Heart left ventricle (tissue), 16 donors: ENCODE results near the gene ZCCHC13. TPM values are rescaled to one million over a fixed set of nuclear protein-coding genes. Genes with fewer than 3 reads are reported as not detected.

Experiments used
- ATAC-seq, 4 donors: fragments of 200-7000 bp; cut with Tn5 transposase; one replicate each; pipeline ENCODE4 v1.9.1; 2020 to 2022; ENCODE audit warnings: moderate library complexity in 4 of 4, mild to moderate bottlenecking in 3 of 4, moderate number of reproducible peaks in 1 of 4
- DNase-seq, 5 donors: peaks; one replicate each; pipeline ENCODE4 v3.0.0-alpha.2; 2020
- H3K27ac ChIP-seq, 12 donors: fragments of 200-600 bp; sonication (generic) in 4 of 12; one replicate each; pipeline versions ENCODE4 v1.5.0 to v1.8.0; 2016 to 2022; ENCODE audit warnings: mild to moderate bottlenecking in 2 of 12
- H3K27me3 ChIP-seq, 9 donors: fragments of 200-600 bp; sonication (generic) in 2 of 9; one replicate each; pipeline versions ENCODE4 v1.5.1 to v1.8.0; 2016 to 2022; ENCODE audit warnings: mild to moderate bottlenecking in 3 of 9
- H3K36me3 ChIP-seq, 9 donors: fragments of 200-600 bp; sonication (generic) in 2 of 9; one replicate each; pipeline versions ENCODE4 v1.5.0 to v1.8.0; 2018 to 2022; ENCODE audit warnings: mild to moderate bottlenecking in 2 of 9
- H3K4me1 ChIP-seq, 12 donors: fragments of 200-600 bp; sonication (generic) in 4 of 12; one replicate each; pipeline versions ENCODE4 v1.5.0 to v1.8.0; 2016 to 2022; ENCODE audit warnings: mild to moderate bottlenecking in 3 of 12
- H3K4me3 ChIP-seq, 12 donors: fragments of 200-600 bp; sonication (generic) in 4 of 12; one replicate each; pipeline versions ENCODE4 v1.5.0 to v1.8.0; 2017 to 2022; ENCODE audit warnings: mild to moderate bottlenecking in 9 of 12, moderate library complexity in 4 of 12
- H3K9me3 ChIP-seq, 12 donors: fragments of 200-600 bp; sonication (generic) in 4 of 12; one replicate each; pipeline versions ENCODE4 v1.5.0 to v1.8.0; 2016 to 2022; ENCODE audit warnings: mild to moderate bottlenecking in 1 of 12
- CTCF ChIP-seq, 12 donors: fragments of 200-600 bp; sonication (generic) in 4 of 12; IDR thresholded peaks; one replicate each; pipeline versions ENCODE4 v1.5.0 to v1.8.0; 2018 to 2022; ENCODE audit warnings: antibody characterized with exemption in 12 of 12, mild to moderate bottlenecking in 5 of 12
- POLR2A ChIP-seq, 2 donors: fragments of 450-650 bp; IDR thresholded peaks; one replicate each; pipeline ENCODE4 v1.6.1; 2017; ENCODE audit warnings: antibody characterized with exemption in 2 of 2, mild to moderate bottlenecking in 2 of 2, moderate library complexity in 2 of 2
- WGBS, 4 donors: extraction: QIAGEN DNeasy Blood & Tissue Kit in 2 of 4; methylation state at CpG; one replicate each; pipeline versions ENCODE4 v1.1.5 to v1.1.7; 2013 to 2018; 5-methylcytosine and 5-hydroxymethylcytosine counted together
- intact Hi-C, 10 donors: fragments of 100-400 bp; cut with DNase I; formaldehyde crosslinking; loops; one replicate each; pipeline versions ENCODE4 v1.11.1 to v1.14.2; 2022
- polyA plus RNA-seq, 2 donors: library from polyadenylated mRNA; stranded (reverse); fragments of 200-250 nt; gene quantifications; one replicate each; pipeline ENCODE4 v1.2.3, GENCODE V29; 2013
- total RNA-seq, 9 donors: library from RNA; depleted of rRNA in 2 of 9; stranded (reverse); fragments of >200 nt in 2 of 9; fragmentation: NEBNext Ultra II Directional in 3 of 9; extraction: Animal tissue kit (Norgen Biotek cat#: 25700) in 3 of 9; gene quantifications; one replicate each; pipeline versions ENCODE4 v1.1.0 to v1.2.4, GENCODE V29; 2016 to 2023
- donor health status: ischemic (EF 13 %, LVEDD 7.1; RV severe dilation, severe dysfunction).
- donor health status: healthy with polysubstance abuse.
- donor health status: DM: no; HTN: yes; CAD: no.
- donor health status: DM: no; HTN: no; CAD: no.
- donor health status: ischemic (EF 25% LVEDD 6.9; RV normal size, moderate dysfunction).
- donor health status: ischemic (EF 25% LVEDD 5.7; RV mildly dilated, moderate dysfunction).
- donor health status: healthy.
- donor health status: DM: yes; HTN: yes; CAD: no.
- donor health status: ischemic (EF 35%, LVEDD 5.7; RV mildly dilated, moderate dysfunction).
- donor health status: nonischemic (EF 11% LVEDD 7.7; RV severe dilation, severe dysfunction).
- donor health status: DM: yes; HTN: yes; CAD: no.
- donor health status: PGD.
- donor health status: ischemic (EF 29% LVEDD 5.4; RV normal size, mild dysfunction).
- donor health status: nonischemic (EF 23%, LVEDD 6.1; RV moderate dilation, normal function).

Gene ZCCHC13
- total and polyA plus RNA-seq, 11 donors: not detected

- ATAC-seq (peak in 1 of 4 donors; percentile 18), DNase-seq (no peak)
- Histone ChIP-seq H3K4me3 (no peak overlapping the region), H3K9me3 (no peaks in the 10 kb centered on the region), H3K27me3 (no peaks in the 10 kb centered on the region), H3K36me3 (peaks cover 0 to 79% (median 46%) of the 10 kb centered on the region in 9 donors), H3K4me1 (peaks cover 0 to 4% (median 0%) of the 10 kb centered on the region in 12 donors), H3K27ac (no peak overlapping the region)
- WGBS, 4 donors: 63 to 83% (median 77%) methylated on average over 3 of the region's 3 CpGs
- TF ChIP-seq POLR2A (IDR thresholded peaks at IDR 0.05) (no peak), CTCF (IDR thresholded peaks at IDR 0.05) (no peak)
- intact Hi-C loops: no loop called here
Observed at GRCh38 chrX:74270393-74270792, 33.6 kb upstream of the ZCCHC13 start.

- Histone ChIP-seq H3K9me3 (no peaks in the 10 kb centered on the region), H3K4me3 (no peak overlapping the region), H3K27me3 (no peaks in the 10 kb centered on the region), H3K36me3 (peaks cover 0 to 89% (median 63%) of the 10 kb centered on the region in 9 donors), H3K4me1 (peaks cover 0 to 4% (median 0%) of the 10 kb centered on the region in 12 donors), H3K27ac (no peak overlapping the region)
- DNase-seq (no peak), ATAC-seq (no peak)
- intact Hi-C loops: no loop called here
- 81 to 96% (median 85%) methylated on average over 2 of the region's 2 CpGs for WGBS, 4 donors
- no peak for TF ChIP-seq POLR2A (IDR thresholded peaks at IDR 0.05)
- TF ChIP-seq CTCF (IDR thresholded peaks at IDR 0.05): no peak
Observed at GRCh38 chrX:74272230-74272629, 31.8 kb upstream of the ZCCHC13 start.

GRCh38 chrX:74274516-74274915 is 29.5 kb upstream of the ZCCHC13 start:
- H3K27me3 ChIP-seq: no peaks in the 10 kb centered on the region
- no peaks in the 10 kb centered on the region for H3K9me3 ChIP-seq
- intact Hi-C loops: no loop called here
- TF ChIP-seq POLR2A (IDR thresholded peaks at IDR 0.05) (no peak), CTCF (IDR thresholded peaks at IDR 0.05) (no peak)
- 63 to 86% (median 77%) methylated on average over 5 of the region's 5 CpGs for WGBS, 4 donors
- H3K36me3 ChIP-seq: peaks cover 0 to 92% (median 77%) of the 10 kb centered on the region in 9 donors
- peaks cover 0 to 4% (median 0%) of the 10 kb centered on the region in 12 donors for H3K4me1 ChIP-seq
- no peak for ATAC-seq
- H3K4me3 ChIP-seq: no peak overlapping the region
- no peak for DNase-seq
- no peak overlapping the region for H3K27ac ChIP-seq

GRCh38 chrX:74277320-74277719 is 26.7 kb upstream of the ZCCHC13 start:
- H3K27me3 ChIP-seq: no peaks in the 10 kb centered on the region
- TF ChIP-seq CTCF (IDR thresholded peaks at IDR 0.05) (no peak), POLR2A (IDR thresholded peaks at IDR 0.05) (no peak)
- H3K4me3 ChIP-seq: no peak overlapping the region
- intact Hi-C loops: no loop called here
- peaks cover 0 to 98% (median 86%) of the 10 kb centered on the region in 9 donors for H3K36me3 ChIP-seq
- 84 to 90% (median 89%) methylated on average over 3 of the region's 3 CpGs for WGBS, 4 donors
- no peak overlapping the region for H3K27ac ChIP-seq
- DNase-seq (no peak), ATAC-seq (no peak)
- H3K9me3 ChIP-seq: no peaks in the 10 kb centered on the region
- H3K4me1 ChIP-seq: peaks cover 0 to 2% (median 0%) of the 10 kb centered on the region in 12 donors
